ENCODE measurements around the gene PLXNA2.

Gene PLXNA2

GRCh38 chr1:208218237-208219097, 25.7 kb downstream of the PLXNA2 start:
- Mint-ChIP-seq H3K9me3 (no peaks in the 10 kb centered on the region), H3K27ac (peak overlapping the region; percentile 30 to 54 (median 45)), H3K4me1 (peaks cover 87% of the 10 kb centered on the region), H3K36me3 (ENCODE audit: low read depth) (peaks cover 53% of the 10 kb centered on the region), H3K27me3 (ENCODE audit: low read depth) (no peaks in the 10 kb centered on the region), H3K4me3 (peak overlapping the region in 2 of 3 experiments; percentile 1 to 29)
- no peak for TF ChIP-seq CTCF (IDR thresholded peaks at IDR 0.05; ENCODE audit: unreplicated experiment in 3 of 3)

- Mint-ChIP-seq H3K27ac (peak overlapping the region in 2 of 3 experiments; percentile 45 to 54), H3K4me1 (peaks cover 83% of the 10 kb centered on the region), H3K36me3 (ENCODE audit: low read depth) (peaks cover 57% of the 10 kb centered on the region), H3K4me3 (no peak overlapping the region), H3K27me3 (ENCODE audit: low read depth) (no peaks in the 10 kb centered on the region), H3K9me3 (no peaks in the 10 kb centered on the region)
- TF ChIP-seq CTCF (IDR thresholded peaks at IDR 0.05; ENCODE audit: unreplicated experiment in 3 of 3): no peak
Observed at GRCh38 chr1:208217781-208218180, 26.4 kb downstream of the PLXNA2 start.

GRCh38 chr1:208216806-208217205, 27.4 kb downstream of the PLXNA2 start:
- Mint-ChIP-seq H3K4me1 (peaks cover 80% of the 10 kb centered on the region), H3K27me3 (ENCODE audit: low read depth) (no peaks in the 10 kb centered on the region), H3K4me3 (no peak overlapping the region), H3K27ac (peak overlapping the region in 1 of 3 experiments; percentile 48), H3K9me3 (no peaks in the 10 kb centered on the region), H3K36me3 (ENCODE audit: low read depth) (peaks cover 63% of the 10 kb centered on the region)
- no peak for TF ChIP-seq CTCF (IDR thresholded peaks at IDR 0.05; ENCODE audit: unreplicated experiment in 3 of 3)

- H3K9me3 Mint-ChIP-seq: no peaks in the 10 kb centered on the region
- H3K4me1 Mint-ChIP-seq: peaks cover 75% of the 10 kb centered on the region
- H3K36me3 Mint-ChIP-seq (ENCODE audit: low read depth): peaks cover 71% of the 10 kb centered on the region
- TF ChIP-seq CTCF (IDR thresholded peaks at IDR 0.05; ENCODE audit: unreplicated experiment in 3 of 3): no peak
- H3K27me3 Mint-ChIP-seq (ENCODE audit: low read depth): no peaks in the 10 kb centered on the region
- peak overlapping the region in 2 of 3 experiments; percentile 3 to 4 for H3K27ac Mint-ChIP-seq
- H3K4me3 Mint-ChIP-seq: peak overlapping the region in 1 of 3 experiments; percentile 3
Observed at GRCh38 chr1:208216062-208216461, 28.1 kb downstream of the PLXNA2 start.

GRCh38 chr1:208215393-208215792, 28.8 kb downstream of the PLXNA2 start:
- Mint-ChIP-seq H3K9me3 (no peaks in the 10 kb centered on the region), H3K27ac (no peak overlapping the region), H3K4me1 (peaks cover 69% of the 10 kb centered on the region), H3K27me3 (ENCODE audit: low read depth) (no peaks in the 10 kb centered on the region), H3K4me3 (peak overlapping the region in 1 of 3 experiments; percentile 12), H3K36me3 (ENCODE audit: low read depth) (peaks cover 70% of the 10 kb centered on the region)
- TF ChIP-seq CTCF (IDR thresholded peaks at IDR 0.05; ENCODE audit: unreplicated experiment in 3 of 3): no peak

GRCh38 chr1:208213786-208214185, 30.4 kb downstream of the PLXNA2 start:
- Mint-ChIP-seq H3K36me3 (ENCODE audit: low read depth) (peaks cover 80% of the 10 kb centered on the region), H3K4me3 (no peak overlapping the region), H3K27me3 (ENCODE audit: low read depth) (no peaks in the 10 kb centered on the region), H3K4me1 (peaks cover 59% of the 10 kb centered on the region), H3K27ac (peak overlapping the region in 1 of 3 experiments; percentile 22), H3K9me3 (no peaks in the 10 kb centered on the region)
- no peak for TF ChIP-seq CTCF (IDR thresholded peaks at IDR 0.05; ENCODE audit: unreplicated experiment in 3 of 3)

Data from nephron (organoid).